ENCODE measurements around the gene SLC22A6.

The SLC22A6 gene

DNA sequence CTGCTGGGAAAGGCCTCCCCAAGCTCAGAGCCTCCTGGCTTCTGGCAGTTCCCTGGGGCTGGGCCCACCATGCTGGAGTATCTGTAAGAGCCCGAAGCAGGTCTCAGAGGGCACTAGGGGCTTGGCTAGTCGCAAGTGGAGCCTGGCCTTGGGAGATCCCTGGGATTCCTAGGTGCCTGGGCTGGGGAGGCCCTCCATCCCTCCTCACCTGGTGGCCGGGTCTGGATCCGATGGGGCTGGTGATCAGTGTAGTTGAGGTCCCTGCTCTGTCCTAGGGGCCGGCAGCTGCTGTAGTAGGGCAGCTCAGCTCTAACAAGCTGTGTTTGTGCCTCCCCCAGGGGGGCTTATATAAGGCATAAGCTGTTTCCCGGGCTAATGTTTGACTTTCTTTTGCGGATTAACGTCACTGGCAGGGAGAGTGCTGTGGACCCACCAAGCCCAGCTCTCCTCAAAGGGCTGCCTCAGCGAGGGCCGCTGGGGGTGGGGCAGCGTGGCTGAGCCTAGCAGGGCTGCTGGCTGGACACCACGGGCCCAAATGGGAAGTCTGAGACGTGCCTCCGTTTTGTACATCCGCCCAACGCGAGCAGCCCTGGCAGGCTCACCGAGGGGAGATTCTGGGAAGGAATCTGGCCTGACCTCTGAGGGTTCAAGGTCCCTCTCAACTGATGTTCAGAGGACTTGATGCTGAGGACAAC lies 30.9 kb upstream of the SLC22A6 start, which contains the start of gene SLC22A8:
SLC22A8 (minus strand) TSS at position 321 of the 695 bp plus-strand sequence. CDS start 883 bp downstream, outside the sequence.
- Histone ChIP-seq H2AFZ (ENCODE audit: low read depth, low read length) (no peak within 1 kb of the TSS), H3K36me3 (replicated peaks; ENCODE audit: low read depth, low read length) (no peaks in the 10 kb centered on the region), H3K4me1 (ENCODE audit: low read length) (no peaks in the 10 kb centered on the region), H4K20me1 (ENCODE audit: insufficient read depth, low read length) (no peaks in the 10 kb centered on the region), H3K27ac (ENCODE audit: low read length) (no peak within 1 kb of the TSS), H3K4me2 (ENCODE audit: low read length) (no peak within 1 kb of the TSS), H3K9me3 (ENCODE audit: insufficient read depth, low read length) (no peaks in the 10 kb centered on the region), H3K4me3 (ENCODE audit: low read length) (no peak within 1 kb of the TSS), H3K27me3 (ENCODE audit: low read depth, low read length) (peaks cover 34% of the 10 kb centered on the region), H3K9ac (ENCODE audit: low read length) (no peak within 1 kb of the TSS), H3K79me2 (ENCODE audit: low read length) (no peaks in the 10 kb centered on the region)
- TF ChIP-seq CTCF (IDR thresholded peaks at IDR 0.05; ENCODE audit: low read depth, low read length) (no peak), EZH2phosphoT487 (IDR thresholded peaks at IDR 0.05; ENCODE audit: low read depth) (no peak)

- Histone ChIP-seq H3K4me1 (ENCODE audit: low read length) (no peaks in the 10 kb centered on the region), H3K4me3 (ENCODE audit: low read length) (no peak overlapping the region), H3K9ac (ENCODE audit: low read length) (no peak overlapping the region), H3K79me2 (ENCODE audit: low read length) (no peaks in the 10 kb centered on the region), H2AFZ (ENCODE audit: low read depth, low read length) (no peak overlapping the region), H3K27me3 (ENCODE audit: low read depth, low read length) (peaks cover 34% of the 10 kb centered on the region), H4K20me1 (ENCODE audit: insufficient read depth, low read length) (no peaks in the 10 kb centered on the region), H3K4me2 (ENCODE audit: low read length) (no peak overlapping the region), H3K36me3 (replicated peaks; ENCODE audit: low read depth, low read length) (no peaks in the 10 kb centered on the region), H3K9me3 (ENCODE audit: insufficient read depth, low read length) (no peaks in the 10 kb centered on the region), H3K27ac (ENCODE audit: low read length) (no peak overlapping the region)
- TF ChIP-seq CTCF (IDR thresholded peaks at IDR 0.05; ENCODE audit: low read depth, low read length) (no peak), EZH2phosphoT487 (IDR thresholded peaks at IDR 0.05; ENCODE audit: low read depth) (no peak)
Measured at GRCh38 chr11:63014408-63015055, 29.8 kb upstream of the SLC22A6 start.

DNA sequence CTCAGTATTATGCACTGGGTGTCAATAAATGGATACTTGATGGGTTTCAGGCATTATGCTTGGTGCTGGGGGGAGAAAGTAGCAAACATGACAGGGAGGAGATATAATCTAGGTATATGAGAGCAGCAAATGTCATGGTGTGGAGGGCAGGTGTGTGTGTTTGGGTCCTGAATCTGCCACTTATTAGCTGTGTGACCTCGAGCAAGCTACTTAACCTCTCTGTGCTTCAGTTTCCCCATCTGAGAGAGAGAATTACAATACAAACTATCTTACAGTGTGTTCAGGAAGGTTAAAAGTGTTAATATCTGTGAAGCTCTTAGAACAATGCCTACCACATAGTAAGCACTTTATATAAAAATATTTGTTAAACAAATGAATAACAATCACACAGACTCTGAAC lies 28.1 kb upstream of the SLC22A6 start:
- Histone ChIP-seq H3K9me3 (ENCODE audit: insufficient read depth, low read length) (no peaks in the 10 kb centered on the region), H2AFZ (ENCODE audit: low read depth, low read length) (no peak overlapping the region), H3K27me3 (ENCODE audit: low read depth, low read length) (peaks cover 23% of the 10 kb centered on the region), H4K20me1 (ENCODE audit: insufficient read depth, low read length) (no peaks in the 10 kb centered on the region), H3K9ac (ENCODE audit: low read length) (no peak overlapping the region), H3K36me3 (replicated peaks; ENCODE audit: low read depth, low read length) (no peaks in the 10 kb centered on the region), H3K4me1 (ENCODE audit: low read length) (no peaks in the 10 kb centered on the region), H3K4me2 (ENCODE audit: low read length) (no peak overlapping the region), H3K79me2 (ENCODE audit: low read length) (no peaks in the 10 kb centered on the region), H3K4me3 (ENCODE audit: low read length) (no peak overlapping the region), H3K27ac (ENCODE audit: low read length) (no peak overlapping the region)
- TF ChIP-seq CTCF (IDR thresholded peaks at IDR 0.05; ENCODE audit: low read depth, low read length) (no peak), EZH2phosphoT487 (IDR thresholded peaks at IDR 0.05; ENCODE audit: low read depth) (no peak)

DNA sequence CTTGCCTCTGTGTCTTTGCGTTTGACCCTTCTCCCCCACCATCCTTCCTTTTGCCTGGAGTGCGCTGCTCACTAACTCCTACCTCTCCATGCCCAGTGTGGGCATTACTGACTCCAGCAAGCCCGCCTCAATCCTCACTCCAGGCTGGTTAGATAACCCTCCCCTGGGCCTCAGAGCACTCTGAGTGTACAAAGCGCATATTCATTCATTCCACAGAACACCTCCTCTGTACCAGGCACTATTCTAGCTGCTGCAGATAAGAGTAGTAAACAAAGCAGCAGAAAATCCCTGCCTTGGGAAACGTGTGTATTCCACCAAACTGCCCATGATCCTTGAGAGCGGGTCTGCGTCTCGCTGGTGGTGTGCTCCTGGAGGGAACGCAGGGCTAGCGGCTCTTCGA lies 27.7 kb upstream of the SLC22A6 start:
- Histone ChIP-seq H3K4me2 (ENCODE audit: low read length) (no peak overlapping the region), H2AFZ (ENCODE audit: low read depth, low read length) (no peak overlapping the region), H3K27ac (ENCODE audit: low read length) (no peak overlapping the region), H3K27me3 (ENCODE audit: low read depth, low read length) (peaks cover 19% of the 10 kb centered on the region), H3K4me3 (ENCODE audit: low read length) (no peak overlapping the region), H3K79me2 (ENCODE audit: low read length) (no peaks in the 10 kb centered on the region), H3K4me1 (ENCODE audit: low read length) (no peaks in the 10 kb centered on the region), H4K20me1 (ENCODE audit: insufficient read depth, low read length) (no peaks in the 10 kb centered on the region), H3K9me3 (ENCODE audit: insufficient read depth, low read length) (no peaks in the 10 kb centered on the region), H3K36me3 (replicated peaks; ENCODE audit: low read depth, low read length) (no peaks in the 10 kb centered on the region), H3K9ac (ENCODE audit: low read length) (no peak overlapping the region)
- TF ChIP-seq EZH2phosphoT487 (IDR thresholded peaks at IDR 0.05; ENCODE audit: low read depth) (no peak), CTCF (IDR thresholded peaks at IDR 0.05; ENCODE audit: low read depth, low read length) (no peak)

Data from OCI-LY3 (cell line).